ENCODE results near the gene UBE2E3. TPM values are rescaled to one million over a fixed set of nuclear protein-coding genes. Genes with fewer than 3 reads are reported as not detected.

UBE2E3 gene
- total and polyA plus RNA-seq, 8 donors = 21.1 to 42.7 (median 31.2) TPM

DNA sequence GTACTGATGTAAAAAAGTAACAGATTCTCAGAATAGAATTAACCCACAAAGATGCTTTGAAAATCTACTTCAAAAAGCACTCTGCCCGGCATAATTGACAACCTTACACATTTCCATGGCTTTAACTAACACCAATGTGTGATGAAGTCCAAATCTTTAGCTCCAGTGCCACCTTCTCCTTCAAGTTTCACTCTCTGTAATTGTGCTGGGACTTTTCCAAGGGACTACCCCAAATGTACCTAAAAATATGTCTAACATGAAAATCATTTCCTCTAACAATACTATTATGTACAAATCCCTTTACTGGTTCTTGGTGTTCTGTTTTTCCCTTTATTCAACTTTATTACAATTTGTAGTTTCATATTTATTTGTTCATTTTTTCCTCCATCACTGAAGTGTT lies 20.6 kb upstream of the UBE2E3 start:
- intact Hi-C loops (cut with DNase I) = no loop called here
- no peak for FAIRE-seq
- no peak overlapping the region for H3K27ac ChIP-seq
- TF ChIP-seq, protein P1, sequence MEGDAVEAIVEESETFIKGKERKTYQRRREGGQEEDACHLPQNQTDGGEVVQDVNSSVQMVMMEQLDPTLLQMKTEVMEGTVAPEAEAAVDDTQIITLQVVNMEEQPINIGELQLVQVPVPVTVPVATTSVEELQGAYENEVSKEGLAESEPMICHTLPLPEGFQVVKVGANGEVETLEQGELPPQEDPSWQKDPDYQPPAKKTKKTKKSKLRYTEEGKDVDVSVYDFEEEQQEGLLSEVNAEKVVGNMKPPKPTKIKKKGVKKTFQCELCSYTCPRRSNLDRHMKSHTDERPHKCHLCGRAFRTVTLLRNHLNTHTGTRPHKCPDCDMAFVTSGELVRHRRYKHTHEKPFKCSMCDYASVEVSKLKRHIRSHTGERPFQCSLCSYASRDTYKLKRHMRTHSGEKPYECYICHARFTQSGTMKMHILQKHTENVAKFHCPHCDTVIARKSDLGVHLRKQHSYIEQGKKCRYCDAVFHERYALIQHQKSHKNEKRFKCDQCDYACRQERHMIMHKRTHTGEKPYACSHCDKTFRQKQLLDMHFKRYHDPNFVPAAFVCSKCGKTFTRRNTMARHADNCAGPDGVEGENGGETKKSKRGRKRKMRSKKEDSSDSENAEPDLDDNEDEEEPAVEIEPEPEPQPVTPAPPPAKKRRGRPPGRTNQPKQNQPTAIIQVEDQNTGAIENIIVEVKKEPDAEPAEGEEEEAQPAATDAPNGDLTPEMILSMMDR (IDR thresholded peaks at IDR 0.05) = no peak
- 76 to 85% methylated on average over 1 of the region's 1 CpG for WGBS, 2 donors
- no peaks in the 10 kb centered on the region for H3K4me1 ChIP-seq
- no peaks in the 10 kb centered on the region for H3K36me3 ChIP-seq
- no peak for DNase-seq
- peaks cover 0 to 3% (median 0%) of the 10 kb centered on the region in 4 donors for H3K27me3 ChIP-seq
- ATAC-seq = no peak
- no peak overlapping the region for H3K4me3 ChIP-seq
- H3K9me3 ChIP-seq = no peaks in the 10 kb centered on the region

DNA sequence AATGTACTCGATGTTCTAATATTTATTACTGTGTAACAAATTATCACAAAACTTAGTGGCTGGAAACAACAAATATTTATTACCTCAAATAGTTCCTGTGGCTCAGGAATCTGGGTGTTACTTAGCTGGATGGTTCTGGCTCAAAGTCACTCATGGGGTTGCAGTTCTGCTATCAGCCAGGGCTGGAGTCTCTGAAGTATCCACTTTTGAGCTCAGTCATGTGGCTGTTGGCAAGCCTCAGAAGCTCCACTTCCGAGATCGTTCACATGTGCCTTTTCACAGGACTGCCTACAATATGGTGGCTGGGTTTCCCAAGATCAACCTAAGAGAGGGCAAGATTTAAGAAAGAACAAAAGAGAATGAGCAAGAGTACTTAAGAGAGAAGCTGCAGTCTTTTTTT lies 19.4 kb upstream of the UBE2E3 start:
- DNase-seq = no peak
- no peak for FAIRE-seq
- Histone ChIP-seq H3K4me1 (no peaks in the 10 kb centered on the region), H3K9me3 (no peaks in the 10 kb centered on the region), H3K27me3 (peaks cover 0 to 3% (median under 1%) of the 10 kb centered on the region in 4 donors), H3K36me3 (no peaks in the 10 kb centered on the region), H3K27ac (no peak overlapping the region), H3K4me3 (no peak overlapping the region)
- TF ChIP-seq, protein P1 (IDR thresholded peaks at IDR 0.05) = no peak
- no peak for ATAC-seq
- WGBS, 2 donors = 68 to 80% methylated on average over 3 of the region's 3 CpGs
- intact Hi-C loops (cut with DNase I) = no loop called here

DNA sequence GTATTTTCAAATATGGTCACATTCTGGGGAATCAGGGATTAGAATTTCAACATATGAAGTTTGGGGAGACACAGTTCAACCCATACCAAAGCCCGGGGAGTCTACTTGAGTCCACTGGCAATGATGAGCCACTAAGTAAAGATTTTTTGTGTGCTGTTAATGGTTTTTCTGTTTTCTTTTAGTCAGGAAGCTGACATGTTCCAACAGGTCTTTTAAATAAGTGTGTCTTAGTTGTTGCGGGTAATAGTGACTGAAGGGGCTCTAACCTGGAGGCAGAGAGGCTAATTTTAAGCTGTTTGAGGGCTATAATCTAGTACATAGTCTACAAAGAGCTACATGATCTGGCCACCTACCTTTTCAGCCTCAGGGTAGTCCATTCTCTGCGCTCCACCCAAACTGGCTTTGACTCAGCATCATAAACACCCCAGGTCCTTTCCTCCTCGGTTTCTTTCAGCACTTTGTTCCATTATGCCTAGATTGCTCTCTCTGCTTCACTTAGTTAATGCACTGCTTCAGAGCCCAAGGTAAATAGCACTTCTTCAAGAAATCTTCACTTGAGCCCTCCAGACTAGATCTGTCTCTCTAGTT lies 17.6 kb upstream of the UBE2E3 start:
- Histone ChIP-seq H3K27me3 (peaks cover 0 to 7% (median 1%) of the 10 kb centered on the region in 4 donors), H3K36me3 (no peaks in the 10 kb centered on the region), H3K4me1 (no peaks in the 10 kb centered on the region), H3K27ac (no peak overlapping the region), H3K9me3 (no peaks in the 10 kb centered on the region), H3K4me3 (no peak overlapping the region)
- ATAC-seq (no peak), FAIRE-seq (no peak), DNase-seq (no peak)
- TF ChIP-seq, protein P1 (IDR thresholded peaks at IDR 0.05) = no peak
- intact Hi-C loops (cut with DNase I) = no loop called here
- WGBS, 2 donors = 89 to 90% methylated on average over 4 of the region's 4 CpGs

DNA sequence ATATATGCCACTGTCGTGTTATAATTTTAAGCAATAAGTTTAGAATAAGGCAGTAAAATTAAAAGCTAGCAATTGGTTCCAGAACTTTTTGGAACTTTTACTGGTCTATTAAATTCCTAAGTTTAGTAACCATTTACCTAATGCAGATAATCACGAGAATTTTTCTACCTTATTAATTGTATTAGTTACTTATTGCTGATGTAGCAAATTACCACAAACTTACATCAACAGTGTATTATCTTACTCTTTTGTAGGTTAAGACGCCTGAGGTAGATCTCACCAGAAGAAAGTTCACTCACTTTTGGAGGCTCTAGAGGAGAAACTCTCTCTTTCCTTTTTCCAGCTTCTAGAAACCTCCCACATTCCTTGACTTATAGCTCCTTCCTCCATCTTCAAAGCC lies 14.0 kb upstream of the UBE2E3 start:
- 81% methylated on average over 3 of the region's 3 CpGs for WGBS, 2 donors
- H3K9me3 ChIP-seq = no peaks in the 10 kb centered on the region

DNA sequence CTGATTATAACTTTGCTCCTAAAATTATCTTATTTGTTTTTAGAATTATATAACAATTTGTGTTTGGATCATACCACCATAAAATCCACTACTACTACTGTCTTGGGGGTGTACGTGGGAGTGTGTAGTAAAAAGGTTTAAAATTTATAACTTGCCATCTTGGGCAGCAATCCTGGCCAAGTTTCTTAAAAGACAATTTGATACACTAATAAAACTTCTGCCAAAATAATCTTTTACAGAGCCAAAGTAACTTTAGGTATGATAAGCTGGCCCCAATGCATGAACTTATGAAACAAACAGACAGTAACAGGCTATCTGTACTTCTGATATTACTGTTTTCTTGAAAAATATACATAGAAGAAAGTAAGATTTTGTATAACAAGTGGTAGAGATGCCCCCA lies 11.3 kb upstream of the UBE2E3 start:
- Histone ChIP-seq H3K36me3 (no peaks in the 10 kb centered on the region), H3K4me3 (no peak overlapping the region), H3K27me3 (peaks cover 0 to 11% (median 0%) of the 10 kb centered on the region in 4 donors), H3K27ac (no peak overlapping the region), H3K4me1 (no peaks in the 10 kb centered on the region), H3K9me3 (no peaks in the 10 kb centered on the region)
- no peak for DNase-seq
- no peak for ATAC-seq
- intact Hi-C loops (cut with DNase I) = no loop called here
- TF ChIP-seq, protein P1 (IDR thresholded peaks at IDR 0.05) = no peak
- WGBS, 2 donors = 29 to 35% methylated on average over 1 of the region's 1 CpG
- FAIRE-seq = no peak

More for the DNA sequence above, 14.0 kb upstream of the UBE2E3 start:
- TF ChIP-seq, protein P1 (IDR thresholded peaks at IDR 0.05) = no peak
- no peak for ATAC-seq
- DNase-seq = no peak
- Histone ChIP-seq H3K4me1 (no peaks in the 10 kb centered on the region), H3K4me3 (no peak overlapping the region), H3K27ac (no peak overlapping the region), H3K36me3 (no peaks in the 10 kb centered on the region), H3K27me3 (peaks cover 0 to 11% (median 1%) of the 10 kb centered on the region in 4 donors)
- intact Hi-C loops (cut with DNase I) = no loop called here
- FAIRE-seq = no peak

Data from pancreas (tissue), 10 donors.